Esophagus squamous epithelium (tissue), 5 donors: ENCODE data around the gene ENPP7. TPM values are rescaled to one million over a fixed set of nuclear protein-coding genes. Genes with fewer than 3 reads are reported as not detected.

Source experiments
- DNase-seq: peaks from one replicate; lab custom pipeline; 2025; lab: John Stamatoyannopoulos, UW
- H3K27ac ChIP-seq, 4 donors: fragments of 200-600 bp; sonication (generic); one replicate each; pipeline ENCODE4 v1.5.1; 2016 to 2019; ENCODE audit warnings: mild to moderate bottlenecking in 1 of 4
- H3K27me3 ChIP-seq, 4 donors: fragments of 200-600 bp; sonication (generic); 1 replicate in 3 of 4; 2 replicates in 1 of 4; pipeline versions ENCODE4 v1.5.1 to v1.6.0; 2017 to 2021; ENCODE audit warnings: antibody characterized with exemption in 1 of 4
- H3K36me3 ChIP-seq, 3 donors: fragments of 200-600 bp; sonication (generic); one replicate each; pipeline ENCODE4 v1.5.1; 2016 to 2019
- H3K4me1 ChIP-seq, 3 donors: fragments of 200-600 bp; sonication (generic); one replicate each; pipeline ENCODE4 v1.5.1; 2017 to 2019
- H3K4me3 ChIP-seq, 4 donors: fragments of 200-600 bp; sonication (generic); 1 replicate in 3 of 4; 2 replicates in 1 of 4; pipeline ENCODE4 v1.5.1; 2016 to 2019; ENCODE audit warnings: mild to moderate bottlenecking in 2 of 4, moderate library complexity in 1 of 4
- H3K9me3 ChIP-seq, 3 donors: fragments of 200-600 bp; sonication (generic); one replicate each; pipeline ENCODE4 v1.5.1; 2016 to 2019
- CTCF ChIP-seq, 6 experiments: fragments of 450-650 bp in 4 of 6; fragments of 200-600 bp in 2 of 6; sonication (generic) in 2 of 6; IDR thresholded peaks; one replicate each; pipeline ENCODE4 v1.5.1; 2016 to 2019; ENCODE audit warnings: antibody characterized with exemption in 6 of 6, mild to moderate bottlenecking in 4 of 6, moderate library complexity in 4 of 6
- POLR2A ChIP-seq, 4 donors: fragments of 450-650 bp; IDR thresholded peaks; one replicate each; pipeline ENCODE4 v1.6.1; 2017; ENCODE audit warnings: antibody characterized with exemption in 4 of 4, mild to moderate bottlenecking in 4 of 4, moderate library complexity in 3 of 4
- WGBS, 2 donors: methylation state at CpG; one replicate each; pipeline ENCODE4 v1.1.5; 2018; 5-methylcytosine and 5-hydroxymethylcytosine counted together
- intact Hi-C: fragments of 100-400 bp; cut with DNase I; formaldehyde crosslinking; loops from one replicate; pipeline ENCODE4 v1.15.0; 2022
- total RNA-seq, 4 donors: library from RNA; depleted of rRNA; stranded (reverse); fragments of >200 nt; gene quantifications; one replicate each; pipeline ENCODE4 v1.1.0, GENCODE V29; 2016
- donor health status: DM: yes; HTN: yes; CAD: no.

The ENPP7 gene
- total RNA-seq, 4 donors from 2014 or later, result not detected

- WGBS, 2 donors, result 95 to 100% methylated on average over 2 to 4 of the region's 5 CpGs
- no peaks in the 10 kb centered on the region for H3K27me3 ChIP-seq
Observed at GRCh38 chr17:79730437-79730768, 340 bp upstream of the ENPP7 start.

DNA sequence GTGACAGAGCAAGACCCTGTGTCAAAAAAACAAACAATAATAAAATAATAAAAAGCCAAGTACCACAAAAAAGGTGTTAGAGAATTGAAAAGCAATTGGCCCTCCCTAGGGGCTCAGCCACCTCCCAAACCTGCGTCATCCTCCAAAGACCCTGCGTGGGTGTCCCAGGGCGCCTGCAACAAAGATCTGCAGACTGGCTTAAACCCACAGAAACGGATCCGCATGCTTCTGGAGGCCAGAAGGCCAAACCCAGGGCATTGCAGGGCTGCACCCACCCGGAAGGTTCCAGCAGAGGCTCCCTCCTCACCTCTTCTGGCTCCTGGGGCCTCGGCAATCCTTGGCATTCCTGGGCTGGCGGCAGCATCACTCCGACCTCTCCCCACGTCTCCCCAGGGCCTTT, 1.5 kb downstream of the ENPP7 start:
- intact Hi-C loops, result no loop called here
- no peak for DNase-seq
- peaks cover 4 to 23% (median 4%) of the 10 kb centered on the region in 3 donors for H3K4me1 ChIP-seq
- H3K9me3 ChIP-seq, result no peaks in the 10 kb centered on the region
- no peak overlapping the region for H3K27ac ChIP-seq
- peaks cover 0 to 8% (median 0%) of the 10 kb centered on the region in 4 donors for H3K27me3 ChIP-seq
- H3K4me3 ChIP-seq, result no peak overlapping the region
- H3K36me3 ChIP-seq, result no peaks in the 10 kb centered on the region
- 72 to 87% methylated on average over 9 to 10 of the region's 10 CpGs for WGBS, 2 donors
- TF ChIP-seq POLR2A (IDR thresholded peaks at IDR 0.05) (no peak), CTCF (IDR thresholded peaks at IDR 0.05) (no peak)

More at GRCh38 chr17:79730437-79730768, 340 bp upstream of the ENPP7 start:
- H3K4me3 ChIP-seq, result no peak overlapping the region
- no peak overlapping the region for H3K27ac ChIP-seq
- TF ChIP-seq POLR2A (IDR thresholded peaks at IDR 0.05) (no peak), CTCF (IDR thresholded peaks at IDR 0.05) (no peak)
- DNase-seq, result no peak
- H3K4me1 ChIP-seq, result peaks cover 4 to 23% (median 4%) of the 10 kb centered on the region in 3 donors
- intact Hi-C loops, result no loop called here
- H3K9me3 ChIP-seq, result no peaks in the 10 kb centered on the region
- H3K36me3 ChIP-seq, result no peaks in the 10 kb centered on the region

DNA sequence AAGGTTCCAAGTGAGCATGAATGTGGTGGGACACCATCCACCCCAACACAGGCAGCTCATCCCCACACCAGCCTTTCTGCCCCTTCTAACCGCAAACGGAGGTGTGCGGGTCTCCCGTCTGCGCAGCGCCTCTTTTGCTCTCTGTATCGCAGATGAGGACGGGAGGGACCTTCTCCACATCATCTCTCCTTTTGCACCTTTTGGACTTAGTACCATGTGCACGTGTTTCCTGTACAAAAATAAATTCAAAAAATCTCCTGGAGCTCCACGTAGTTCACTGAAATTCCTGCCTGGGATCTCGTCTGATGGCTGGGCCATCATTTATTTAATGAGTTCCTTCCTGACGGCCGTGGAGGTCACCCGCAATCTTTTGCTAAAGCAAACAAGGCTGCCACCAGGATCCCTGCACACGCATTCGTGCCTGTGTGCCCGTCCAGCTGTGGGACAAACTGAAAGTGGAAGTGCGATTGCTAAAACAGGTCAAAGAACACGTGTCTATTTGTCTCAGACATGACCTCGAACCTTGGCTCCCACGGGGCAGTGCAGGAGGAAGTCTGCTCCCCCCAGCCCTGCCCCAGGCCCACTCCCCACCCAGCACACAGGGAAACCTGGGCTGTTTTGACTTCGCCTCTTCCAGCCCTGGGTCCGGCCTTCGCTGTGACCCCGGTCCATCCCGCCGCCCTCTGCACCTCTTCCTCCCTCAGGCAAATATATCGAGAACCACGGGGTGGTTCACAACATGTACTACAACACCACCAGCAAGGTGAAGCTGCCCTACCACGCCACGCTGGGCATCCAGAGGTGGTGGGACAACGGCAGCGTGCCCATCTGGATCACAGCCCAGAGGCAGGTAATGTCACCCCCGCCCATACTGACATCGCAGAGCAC, 2.3 kb downstream of the ENPP7 start:
- no peak for DNase-seq
- no peaks in the 10 kb centered on the region for H3K36me3 ChIP-seq
- H3K27ac ChIP-seq, result no peak overlapping the region
- no peak for TF ChIP-seq CTCF (IDR thresholded peaks at IDR 0.05)
- no peak for TF ChIP-seq POLR2A (IDR thresholded peaks at IDR 0.05)
- WGBS, 2 donors, result 57 to 61% methylated on average over 18 to 29 of the region's 35 CpGs
- no peaks in the 10 kb centered on the region for H3K9me3 ChIP-seq
- intact Hi-C loops, result no loop called here
- peaks cover 3 to 21% (median 4%) of the 10 kb centered on the region in 3 donors for H3K4me1 ChIP-seq
- H3K27me3 ChIP-seq, result peaks cover 0 to 16% (median 0%) of the 10 kb centered on the region in 4 donors
- peak overlapping the region in 2 of 4 donors; percentile 8 to 43 for H3K4me3 ChIP-seq

- peaks cover 0 to 15% (median 0%) of the 10 kb centered on the region in 3 donors for H3K4me1 ChIP-seq
Observed at GRCh38 chr17:79733692-79734070, 2.9 kb downstream of the ENPP7 start.

More at GRCh38 chr17:79733692-79734070, 2.9 kb downstream of the ENPP7 start:
- intact Hi-C loops, result no loop called here
- DNase-seq, result no peak
- H3K9me3 ChIP-seq, result no peaks in the 10 kb centered on the region
- H3K36me3 ChIP-seq, result no peaks in the 10 kb centered on the region
- WGBS, 2 donors, result 64 to 71% methylated on average over 4 to 5 of the region's 9 CpGs
- no peak for TF ChIP-seq POLR2A (IDR thresholded peaks at IDR 0.05)
- no peak for TF ChIP-seq CTCF (IDR thresholded peaks at IDR 0.05)
- H3K4me3 ChIP-seq, result no peak overlapping the region
- H3K27ac ChIP-seq, result no peak overlapping the region
- H3K27me3 ChIP-seq, result peaks cover 0 to 23% (median 0%) of the 10 kb centered on the region in 4 donors
